Keratinocyte (primary cell): ENCODE data around the gene DNASE1L3. TPM values are rescaled to one million over a fixed set of nuclear protein-coding genes. Genes with fewer than 3 reads are reported as not detected.

Experiments used
- DNase-seq: peaks from one replicate; pipeline ENCODE4 v3.0.0-alpha.2; 2011; ENCODE audit warnings: low read depth, missing footprints, low spot score
- FAIRE-seq: peaks from 2 replicates; lab custom pipeline; 2011; peaks lifted over from hg19 to GRCh38; lab: Jason Lieb, UNC
- H2AFZ ChIP-seq: 2 replicates; pipeline ENCODE4 v1.6.0; 2012; ENCODE audit warnings: low read length, control low read depth, inconsistent platforms; ENCODE audit not compliant: control insufficient read depth
- H3K27ac ChIP-seq: 2 replicates; pipeline ENCODE4 v1.5.1; 2011; ENCODE audit warnings: low read length; ENCODE audit not compliant: control insufficient read depth, insufficient read depth
- H3K27me3 ChIP-seq: 3 replicates; pipeline ENCODE4 v1.6.0; 2011; ENCODE audit warnings: low read length; ENCODE audit not compliant: control insufficient read depth, insufficient read depth; ENCODE audit errors: extremely low read depth
- H3K36me3 ChIP-seq, 2 experiments: 2 replicates in 1 of 2; 3 replicates in 1 of 2; pipeline ENCODE4 v1.5.1; 2011; ENCODE audit warnings: low read length in 2 of 2, mild to moderate bottlenecking in 1 of 2; ENCODE audit not compliant: control insufficient read depth in 2 of 2, insufficient read depth in 2 of 2; ENCODE audit errors: extremely low read depth in 1 of 2
- H3K4me1 ChIP-seq: 3 replicates; pipeline ENCODE4 v1.5.1; 2011; ENCODE audit warnings: low read length; ENCODE audit not compliant: control insufficient read depth, insufficient read depth; ENCODE audit errors: extremely low read depth
- H3K4me2 ChIP-seq: 3 replicates; pipeline ENCODE4 v1.6.0; 2011; ENCODE audit warnings: low read depth, low read length; ENCODE audit not compliant: control insufficient read depth, insufficient read depth; ENCODE audit errors: extremely low read depth
- H3K4me3 ChIP-seq, 3 experiments: fragments of 200-600 bp in 1 of 3; sonication (generic) in 1 of 3; 2 replicates in 2 of 3; 3 replicates in 1 of 3; pipeline ENCODE4 v1.5.1; 2011 to 2016; ENCODE audit warnings: low read length in 3 of 3, mild to moderate bottlenecking in 3 of 3, control low read depth in 2 of 3, inconsistent platforms in 1 of 3, low read depth in 1 of 3, mixed read lengths in 1 of 3, mixed run types in 1 of 3, moderate library complexity in 1 of 3; ENCODE audit not compliant: control insufficient read depth in 2 of 3, insufficient read depth in 2 of 3; ENCODE audit errors: extremely low read depth in 1 of 3
- H3K79me2 ChIP-seq: 2 replicates; pipeline ENCODE4 v1.6.0; 2012; ENCODE audit warnings: low read length; ENCODE audit not compliant: control insufficient read depth, insufficient read depth
- H3K9ac ChIP-seq: 3 replicates; pipeline ENCODE4 v1.6.0; 2011; ENCODE audit warnings: low read length; ENCODE audit not compliant: control insufficient read depth, insufficient read depth; ENCODE audit errors: extremely low read depth
- H3K9me1 ChIP-seq: 3 replicates; pipeline ENCODE4 v1.6.0; 2011; ENCODE audit warnings: low read length; ENCODE audit not compliant: control insufficient read depth, insufficient read depth; ENCODE audit errors: extremely low read depth
- H3K9me3 ChIP-seq: 2 replicates; pipeline ENCODE4 v1.5.1; 2012; ENCODE audit warnings: low read depth, low read length; ENCODE audit not compliant: control insufficient read depth
- H4K20me1 ChIP-seq: 3 replicates; pipeline ENCODE4 v1.6.0; 2011; ENCODE audit warnings: low read length; ENCODE audit not compliant: control insufficient read depth, insufficient read depth; ENCODE audit errors: extremely low read depth
- EZH2 ChIP-seq: IDR thresholded peaks from one replicate; pipeline ENCODE4 v1.6.1; 2012; ENCODE audit warnings: inconsistent platforms, mild to moderate bottlenecking, low read length, moderate library complexity
- dilution Hi-C: fragments of 300-500 bp; cut with MboI; formaldehyde crosslinking; loops from one replicate; pipeline ENCODE4 v1.7.0; 2020; ENCODE audit warnings: low sequenced_read_pairs; ENCODE audit not compliant: extremely low pct_ligation_motif_present
- polyA plus RNA-seq, 5 experiments: library from polyadenylated mRNA; depleted of rRNA in 3 of 5; stranded (reverse) in 3 of 5; stranded (forward) in 1 of 5; unstranded in 1 of 5; fragments of >200 nt; gene quantifications; 1 replicate in 1 of 5; 2 replicates in 3 of 5; 3 replicates in 1 of 5; pipeline versions ENCODE4 v1.2.1 to v1.2.3, GENCODE V29; 2011 to 2012; ENCODE audit warnings: missing spikeins in 2 of 5, low read depth in 1 of 5, low replicate concordance in 1 of 5
- TF ChIP-seq, protein P1 (sequence below), 3 experiments: IDR thresholded peaks in 1 of 3; conservative IDR thresholded peaks in 1 of 3; optimal IDR thresholded peaks in 1 of 3; 2 replicates in 2 of 3; 3 replicates in 1 of 3; pipeline versions ENCODE3 to v1.5.1; 2011; ENCODE audit warnings: low read length in 3 of 3, mild to moderate bottlenecking in 3 of 3, moderate library complexity in 2 of 3, control low read depth in 1 of 3, inconsistent platforms in 1 of 3; ENCODE audit not compliant: insufficient read depth in 2 of 3; ENCODE audit errors: extremely low read depth in 1 of 3

Gene DNASE1L3
- polyA plus RNA-seq, 1 donor (not counting 4 experiments of a cell fraction or from before 2014, with no cell fraction given) = 1.9 TPM

GRCh38 chr3:58256061-58256460 lies 45.3 kb upstream of the DNASE1L3 start:
- Histone ChIP-seq H2AFZ (no peak overlapping the region), H3K4me3 (no peak overlapping the region), H3K4me1 (no peaks in the 10 kb centered on the region), H3K9me1 (no peaks in the 10 kb centered on the region), H3K9me3 (no peaks in the 10 kb centered on the region), H4K20me1 (peaks cover 3% of the 10 kb centered on the region), H3K27ac (no peak overlapping the region), H3K27me3 (no peaks in the 10 kb centered on the region), H3K9ac (no peak overlapping the region), H3K79me2 (no peaks in the 10 kb centered on the region), H3K4me2 (no peak overlapping the region), H3K36me3 (peaks cover 0 to 5% of the 10 kb centered on the region in 2 experiments)
- DNase-seq (no peak), FAIRE-seq (no peak)
- dilution Hi-C loops = no loop called here
- no peak for TF ChIP-seq EZH2
- TF ChIP-seq, protein P1, sequence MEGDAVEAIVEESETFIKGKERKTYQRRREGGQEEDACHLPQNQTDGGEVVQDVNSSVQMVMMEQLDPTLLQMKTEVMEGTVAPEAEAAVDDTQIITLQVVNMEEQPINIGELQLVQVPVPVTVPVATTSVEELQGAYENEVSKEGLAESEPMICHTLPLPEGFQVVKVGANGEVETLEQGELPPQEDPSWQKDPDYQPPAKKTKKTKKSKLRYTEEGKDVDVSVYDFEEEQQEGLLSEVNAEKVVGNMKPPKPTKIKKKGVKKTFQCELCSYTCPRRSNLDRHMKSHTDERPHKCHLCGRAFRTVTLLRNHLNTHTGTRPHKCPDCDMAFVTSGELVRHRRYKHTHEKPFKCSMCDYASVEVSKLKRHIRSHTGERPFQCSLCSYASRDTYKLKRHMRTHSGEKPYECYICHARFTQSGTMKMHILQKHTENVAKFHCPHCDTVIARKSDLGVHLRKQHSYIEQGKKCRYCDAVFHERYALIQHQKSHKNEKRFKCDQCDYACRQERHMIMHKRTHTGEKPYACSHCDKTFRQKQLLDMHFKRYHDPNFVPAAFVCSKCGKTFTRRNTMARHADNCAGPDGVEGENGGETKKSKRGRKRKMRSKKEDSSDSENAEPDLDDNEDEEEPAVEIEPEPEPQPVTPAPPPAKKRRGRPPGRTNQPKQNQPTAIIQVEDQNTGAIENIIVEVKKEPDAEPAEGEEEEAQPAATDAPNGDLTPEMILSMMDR (optimal IDR thresholded peaks at IDR 0.05 in 1 of 3, IDR thresholded peaks at IDR 0.05 in 1 of 3, conservative IDR thresholded peaks at IDR 0.05 in 1 of 3; ENCODE audit: extremely low read depth in 1 of 3, insufficient read depth in 2 of 3, low read length in 3 of 3) = no peak

GRCh38 chr3:58254144-58254543 lies 43.4 kb upstream of the DNASE1L3 start:
- dilution Hi-C loops = no loop called here
- peaks cover 3% of the 10 kb centered on the region for H4K20me1 ChIP-seq
- no peak for FAIRE-seq
- no peaks in the 10 kb centered on the region for H3K9me1 ChIP-seq
- DNase-seq = no peak
- H3K4me1 ChIP-seq = peaks cover 3% of the 10 kb centered on the region
- no peak overlapping the region for H3K4me2 ChIP-seq
- no peak overlapping the region for H3K4me3 ChIP-seq
- H3K79me2 ChIP-seq = no peaks in the 10 kb centered on the region
- no peak overlapping the region for H3K9ac ChIP-seq
- H3K36me3 ChIP-seq = peaks cover 0 to 5% of the 10 kb centered on the region in 2 experiments
- H3K9me3 ChIP-seq = no peaks in the 10 kb centered on the region
- no peak overlapping the region for H3K27ac ChIP-seq
- no peaks in the 10 kb centered on the region for H3K27me3 ChIP-seq
- no peak overlapping the region for H2AFZ ChIP-seq
- no peak for TF ChIP-seq EZH2
- TF ChIP-seq, protein P1 (optimal IDR thresholded peaks at IDR 0.05 in 1 of 3, IDR thresholded peaks at IDR 0.05 in 1 of 3, conservative IDR thresholded peaks at IDR 0.05 in 1 of 3; ENCODE audit: extremely low read depth in 1 of 3, insufficient read depth in 2 of 3, low read length in 3 of 3) = no peak
